Progenitor cell of endocrine pancreas (in vitro differentiated cells): ENCODE data around the gene TBX4. TPM values are rescaled to one million over a fixed set of nuclear protein-coding genes. Genes with fewer than 3 reads are reported as not detected.

Experiments
- DNase-seq: peaks from one replicate; pipeline ENCODE4 v3.0.0; 2021; ENCODE audit warnings: low spot score; ENCODE audit not compliant: unreplicated experiment
- H3K27ac Mint-ChIP-seq: 2 replicates; pipeline ENCODE4 v1.8.0; 2021; ENCODE audit warnings: mild to moderate bottlenecking, moderate library complexity, mixed read lengths
- H3K27me3 Mint-ChIP-seq: 2 replicates; pipeline ENCODE4 v1.8.0; 2021; ENCODE audit warnings: mixed read lengths
- H3K36me3 Mint-ChIP-seq: 2 replicates; pipeline ENCODE4 v1.8.0; 2022; ENCODE audit warnings: mixed read lengths; ENCODE audit not compliant: insufficient read depth
- H3K4me1 Mint-ChIP-seq: 2 replicates; pipeline ENCODE4 v1.8.0; 2021; ENCODE audit warnings: low read depth, mixed read lengths
- H3K4me3 Mint-ChIP-seq: 2 replicates; pipeline ENCODE4 v1.8.0; 2021; ENCODE audit warnings: low read depth, mild to moderate bottlenecking, moderate library complexity, mixed read lengths
- H3K9me3 Mint-ChIP-seq: 2 replicates; pipeline ENCODE4 v1.8.0; 2021; ENCODE audit warnings: low read depth, mixed read lengths
- CTCF ChIP-seq: fragments of 200-600 bp; sonication (generic); IDR thresholded peaks from one replicate; pipeline ENCODE4 v1.5.0; 2021; ENCODE audit warnings: antibody characterized with exemption, mild to moderate bottlenecking; ENCODE audit not compliant: unreplicated experiment
- total RNA-seq: library from RNA; stranded (reverse); gene quantifications from 2 replicates; pipeline ENCODE4 v1.2.1, GENCODE V29; 2021

TBX4 gene
- total RNA-seq, 1 donor from 2014 or later, result not detected

GRCh38 chr17:61517843-61518606, 65.8 kb downstream of the TBX4 start:
- H3K36me3 Mint-ChIP-seq, result no peaks in the 10 kb centered on the region
- no peak for DNase-seq
- no peaks in the 10 kb centered on the region for H3K4me1 Mint-ChIP-seq
- H3K27ac Mint-ChIP-seq, result no peak overlapping the region
- no peak for TF ChIP-seq CTCF
- no peak overlapping the region for H3K4me3 Mint-ChIP-seq
- peaks cover 8% of the 10 kb centered on the region for H3K27me3 Mint-ChIP-seq
- H3K9me3 Mint-ChIP-seq, result no peaks in the 10 kb centered on the region

- Mint-ChIP-seq H3K36me3 (no peaks in the 10 kb centered on the region), H3K4me3 (no peak overlapping the region), H3K4me1 (no peaks in the 10 kb centered on the region), H3K27ac (no peak overlapping the region), H3K27me3 (peaks cover 11% of the 10 kb centered on the region), H3K9me3 (no peaks in the 10 kb centered on the region)
- TF ChIP-seq CTCF, result no peak
- no peak for DNase-seq
Observed at GRCh38 chr17:61519139-61519538, 66.9 kb downstream of the TBX4 start.

GRCh38 chr17:61519754-61520440, 67.7 kb downstream of the TBX4 start:
- no peak overlapping the region for H3K4me3 Mint-ChIP-seq
- H3K27me3 Mint-ChIP-seq, result peaks cover 11% of the 10 kb centered on the region
- DNase-seq, result no peak
- no peak overlapping the region for H3K27ac Mint-ChIP-seq
- no peaks in the 10 kb centered on the region for H3K36me3 Mint-ChIP-seq
- no peak for TF ChIP-seq CTCF
- no peaks in the 10 kb centered on the region for H3K9me3 Mint-ChIP-seq
- H3K4me1 Mint-ChIP-seq, result no peaks in the 10 kb centered on the region

- Mint-ChIP-seq H3K36me3 (no peaks in the 10 kb centered on the region), H3K9me3 (no peaks in the 10 kb centered on the region), H3K4me3 (no peak overlapping the region), H3K27me3 (peaks cover 13% of the 10 kb centered on the region), H3K4me1 (no peaks in the 10 kb centered on the region), H3K27ac (no peak overlapping the region)
- no peak for DNase-seq
- no peak for TF ChIP-seq CTCF
Observed at GRCh38 chr17:61520897-61521296, 68.7 kb downstream of the TBX4 start.

- Mint-ChIP-seq H3K9me3 (no peaks in the 10 kb centered on the region), H3K27ac (no peak overlapping the region), H3K4me3 (no peak overlapping the region), H3K4me1 (no peaks in the 10 kb centered on the region), H3K36me3 (no peaks in the 10 kb centered on the region), H3K27me3 (peaks cover 19% of the 10 kb centered on the region)
- no peak for DNase-seq
- TF ChIP-seq CTCF, result no peak
Observed at GRCh38 chr17:61522088-61522487, 69.9 kb downstream of the TBX4 start.
